ENCODE measurements around the gene ATP4A. TPM values are rescaled to one million over a fixed set of nuclear protein-coding genes. Genes with fewer than 3 reads are reported as not detected.

Gene ATP4A
- total and polyA plus RNA-seq, 7 donors, result 0.10 TPM; not detected in 6

- DNase-seq, result no peak
- Histone ChIP-seq H3K36me3 (peaks cover 0 to 6% (median 0%) of the 10 kb centered on the region in 4 donors), H3K4me1 (peaks cover 0 to 27% (median 24%) of the 10 kb centered on the region in 4 donors), H3K9me3 (no peaks in the 10 kb centered on the region), H3K27me3 (no peaks in the 10 kb centered on the region), H3K4me3 (no peak overlapping the region), H3K27ac (no peak overlapping the region)
- WGBS, 2 donors, result 93 to 96% methylated on average over 11 of the region's 11 CpGs
- TF ChIP-seq CTCF (IDR thresholded peaks at IDR 0.05), result no peak
- no peak for TF ChIP-seq POLR2AphosphoS5 (IDR thresholded peaks at IDR 0.05)
- TF ChIP-seq POLR2A (IDR thresholded peaks at IDR 0.05), result no peak
- no peak for TF ChIP-seq EP300 (IDR thresholded peaks at IDR 0.05)
- intact Hi-C loops (cut with DNase I), result no loop called here
Observed at GRCh38 chr19:35542209-35542608, 21.2 kb downstream of the ATP4A start.

- Histone ChIP-seq H3K36me3 (no peaks in the 10 kb centered on the region), H3K27ac (no peak overlapping the region), H3K9me3 (no peaks in the 10 kb centered on the region), H3K4me3 (no peak overlapping the region), H3K4me1 (peaks cover 0 to 12% (median 9%) of the 10 kb centered on the region in 4 donors), H3K27me3 (no peaks in the 10 kb centered on the region)
- WGBS, 2 donors, result 45 to 54% methylated on average over 7 of the region's 7 CpGs
- TF ChIP-seq POLR2AphosphoS5 (IDR thresholded peaks at IDR 0.05), result no peak
- no peak for TF ChIP-seq EP300 (IDR thresholded peaks at IDR 0.05)
- no peak for TF ChIP-seq CTCF (IDR thresholded peaks at IDR 0.05)
- intact Hi-C loops (cut with DNase I), result no loop called here
- DNase-seq, result no peak
Observed at GRCh38 chr19:35540356-35540927, 23.0 kb downstream of the ATP4A start.

- Histone ChIP-seq H3K27me3 (peaks cover 0 to 6% (median 0%) of the 10 kb centered on the region in 3 donors), H3K4me1 (peaks cover 0 to 10% (median 8%) of the 10 kb centered on the region in 4 donors), H3K27ac (no peak overlapping the region), H3K9me3 (no peaks in the 10 kb centered on the region), H3K36me3 (no peaks in the 10 kb centered on the region), H3K4me3 (no peak overlapping the region)
- WGBS, 2 donors, result 95 to 96% methylated on average over 12 of the region's 12 CpGs
- no peak for TF ChIP-seq POLR2A (IDR thresholded peaks at IDR 0.05)
- no peak for TF ChIP-seq EP300 (IDR thresholded peaks at IDR 0.05)
- TF ChIP-seq CTCF (IDR thresholded peaks at IDR 0.05), result no peak
- TF ChIP-seq POLR2AphosphoS5 (IDR thresholded peaks at IDR 0.05), result no peak
- no peak for DNase-seq
- intact Hi-C loops (cut with DNase I), result no loop called here
Observed at GRCh38 chr19:35539850-35540249, 23.6 kb downstream of the ATP4A start.

- no peak overlapping the region for H3K4me3 ChIP-seq
- H3K27me3 ChIP-seq, result peaks cover 0 to 11% (median 4%) of the 10 kb centered on the region in 3 donors
Observed at GRCh38 chr19:35539314-35539713, 24.1 kb downstream of the ATP4A start.

More at GRCh38 chr19:35539314-35539713, 24.1 kb downstream of the ATP4A start:
- Histone ChIP-seq H3K4me1 (peaks cover 0 to 5% (median 3%) of the 10 kb centered on the region in 4 donors), H3K9me3 (no peaks in the 10 kb centered on the region), H3K27ac (no peak overlapping the region), H3K36me3 (no peaks in the 10 kb centered on the region)
- no peak for TF ChIP-seq EP300 (IDR thresholded peaks at IDR 0.05)
- TF ChIP-seq CTCF (IDR thresholded peaks at IDR 0.05), result no peak
- no peak for TF ChIP-seq POLR2A (IDR thresholded peaks at IDR 0.05)
- no peak for TF ChIP-seq POLR2AphosphoS5 (IDR thresholded peaks at IDR 0.05)
- intact Hi-C loops (cut with DNase I), result no loop called here
- no peak for DNase-seq
- 78 to 83% methylated on average over 6 of the region's 6 CpGs for WGBS, 2 donors

All from sigmoid colon (tissue), 7 donors.